ENCODE results near the gene OGDH. TPM values are rescaled to one million over a fixed set of nuclear protein-coding genes. Genes with fewer than 3 reads are reported as not detected.

Gene OGDH
- total and polyA plus RNA-seq, 2 experiments from 2014 or later, result 13.5 to 76.9 TPM

DNA sequence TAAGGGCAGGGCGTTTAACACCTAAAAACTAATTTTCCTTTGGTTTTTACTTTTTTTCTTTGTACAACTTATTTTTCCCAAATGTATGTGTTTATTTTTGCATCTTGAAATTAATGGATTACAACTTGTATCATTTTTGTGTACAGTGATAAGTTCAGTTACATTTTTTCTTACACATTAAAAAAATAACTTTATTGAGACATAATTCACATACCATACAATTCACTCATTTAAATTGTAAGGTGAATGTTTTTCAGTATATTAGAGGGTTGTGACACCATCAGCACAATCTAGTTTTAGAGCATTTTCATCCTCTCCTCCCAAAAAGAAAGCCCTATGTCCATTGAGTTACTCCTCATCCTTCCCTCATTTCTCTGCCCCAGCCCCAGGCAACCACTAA, 11.6 kb downstream of the OGDH start:
- DNase-seq (ENCODE audit: low spot score) (no peak), ATAC-seq (no peak)
- no peak overlapping the region for H3K27ac ChIP-seq (ENCODE audit: low read depth)
- H3K9me2 ChIP-seq (ENCODE audit: insufficient read depth), result no peaks in the 10 kb centered on the region
- no peaks in the 10 kb centered on the region for H3F3A ChIP-seq (replicated peaks; ENCODE audit: low read depth)
- peaks cover 9% of the 10 kb centered on the region for H3K27me3 Mint-ChIP-seq (ENCODE audit: insufficient read depth, low read depth, poor library complexity)
- no peaks in the 10 kb centered on the region for H3K36me3 Mint-ChIP-seq (ENCODE audit: low read depth)
- no peak overlapping the region for H3K4me3 ChIP-seq
- no peaks in the 10 kb centered on the region for H3K27me3 ChIP-seq (ENCODE audit: insufficient read depth)
- H3K27ac Mint-ChIP-seq, result no peak overlapping the region
- H3K4me3 Mint-ChIP-seq, result no peak overlapping the region
- H2AFZ ChIP-seq, result no peak overlapping the region
- H3K79me2 ChIP-seq (replicated peaks; ENCODE audit: insufficient read depth), result peaks cover 99% of the 10 kb centered on the region
- peaks cover 13% of the 10 kb centered on the region for H3K4me1 ChIP-seq (ENCODE audit: insufficient read depth)
- TF ChIP-seq ETS1 (IDR thresholded peaks at IDR 0.05), result no peak
- no peak for TF ChIP-seq CREB1 (CRISPR knock-in tag; IDR thresholded peaks at IDR 0.05; ENCODE audit: low read depth)
- TF ChIP-seq EZH2 (IDR thresholded peaks at IDR 0.05; ENCODE audit: low read depth, unreplicated experiment), result no peak
- TF ChIP-seq REST (IDR thresholded peaks at IDR 0.05; ENCODE audit: unreplicated experiment), result no peak
- no peak for TF ChIP-seq ZNF331 (CRISPR knock-in tag; IDR thresholded peaks at IDR 0.05; ENCODE audit: low read depth)
- TF ChIP-seq ZNF114 (CRISPR knock-in tag; IDR thresholded peaks at IDR 0.05), result no peak
- no peak for TF ChIP-seq ZNF462 (CRISPR knock-in tag; IDR thresholded peaks at IDR 0.05)
- no peak for TF ChIP-seq JUNB (IDR thresholded peaks at IDR 0.05; ENCODE audit: unreplicated experiment)
- no peak for TF ChIP-seq EZH2phosphoT487 (IDR thresholded peaks at IDR 0.05; ENCODE audit: unreplicated experiment)
- TF ChIP-seq STAT1 (IDR thresholded peaks at IDR 0.05; ENCODE audit: unreplicated experiment), result no peak
- no peak for TF ChIP-seq NANOG (IDR thresholded peaks at IDR 0.05; ENCODE audit: borderline replicate concordance)
- no peak for TF ChIP-seq CTCF (conservative IDR thresholded peaks at IDR 0.05; ENCODE audit: low read depth in 2 of 2)
- no peak for TF ChIP-seq POLR2AphosphoS5 (IDR thresholded peaks at IDR 0.05; ENCODE audit: low read depth)
- H3K9me3 Mint-ChIP-seq, result no peaks in the 10 kb centered on the region
- no peaks in the 10 kb centered on the region for H3K36me3 ChIP-seq (ENCODE audit: insufficient read depth)
- H4K20me1 ChIP-seq (replicated peaks; ENCODE audit: insufficient read depth), result peaks cover 24% of the 10 kb centered on the region
- peaks cover 21% of the 10 kb centered on the region for H3K4me1 Mint-ChIP-seq
- no peak overlapping the region for H3K4me2 ChIP-seq

All from GM23338 (cell line).